Stimulated activated CD8-positive, alpha-beta memory T cell treated with anti-CD3 and anti-CD28 coated beads, Interleukin-15, amount 100 ng/mL, for 24 hours (primary cell): ENCODE results near the gene TBCC.
A peak's percentile ranks its signal among the peaks of the same experiment; 100 is the strongest.

Experiments used
- DNase-seq: peaks from one replicate; pipeline ENCODE4 v3.0.0-alpha.2; 2020; ENCODE audit warnings: low read depth

TBCC gene

GRCh38 chr6:42771741-42772100, 25.8 kb upstream of the TBCC start:
- no peak for DNase-seq

GRCh38 chr6:42769836-42770235, 23.9 kb upstream of the TBCC start:
- DNase-seq: no peak

DNA sequence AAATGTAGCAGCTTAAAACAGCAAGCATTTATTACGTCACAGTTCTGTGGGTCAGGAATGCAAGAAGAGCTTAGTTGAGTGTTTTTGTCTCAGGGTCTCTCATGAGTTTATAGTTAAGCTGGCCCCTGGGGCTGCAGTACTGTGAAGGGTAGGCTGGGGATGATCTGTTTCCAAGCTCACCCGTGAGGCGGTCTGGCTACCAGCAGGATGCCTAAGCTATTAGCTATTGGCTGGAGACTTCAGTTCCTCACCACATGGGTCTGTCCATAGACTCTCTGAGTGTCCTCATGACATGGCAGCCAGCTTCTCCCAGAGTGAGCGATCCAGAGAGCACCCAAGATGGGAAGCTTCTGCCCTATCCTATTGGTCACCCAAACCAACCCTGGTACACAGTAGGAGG, 23.1 kb upstream of the TBCC start:
- DNase-seq: no peak

GRCh38 chr6:42766163-42766670, 20.3 kb upstream of the TBCC start:
- no peak for DNase-seq

DNA sequence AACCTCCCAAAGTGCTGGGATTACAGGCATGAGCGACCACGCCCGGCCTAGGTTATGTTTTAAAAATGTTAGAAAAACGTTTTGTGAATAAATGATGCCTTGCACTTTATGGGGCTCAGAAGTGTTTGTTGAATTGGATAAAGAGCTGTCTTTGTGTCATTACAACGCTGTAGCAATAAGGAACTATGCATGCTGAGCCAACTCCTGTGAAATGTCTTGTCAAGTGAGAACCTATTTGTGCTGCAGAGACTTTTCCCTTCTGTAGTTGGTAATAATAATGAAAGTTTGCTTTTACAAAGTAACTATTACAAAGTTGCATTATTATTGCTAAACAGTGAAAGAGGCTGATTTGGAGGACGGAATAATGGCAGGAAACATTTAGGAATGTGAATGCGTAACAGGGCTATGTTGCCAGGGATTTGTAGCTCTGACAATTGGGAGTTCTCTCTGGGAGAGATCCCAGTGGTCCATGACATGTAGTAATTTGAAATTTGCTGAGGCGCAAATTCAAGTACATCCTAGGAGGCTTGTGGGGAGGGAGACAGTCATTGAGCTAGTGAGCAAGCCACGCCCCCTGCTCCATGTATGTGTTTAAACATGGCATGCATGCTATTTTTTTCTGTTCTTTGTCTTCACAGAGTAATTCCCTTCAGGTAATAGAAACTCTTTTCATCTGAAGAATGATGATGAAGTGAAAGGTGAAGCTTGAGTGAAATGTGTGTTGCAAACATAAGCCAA, 19.2 kb upstream of the TBCC start:
- DNase-seq: no peak

- no peak for DNase-seq
Observed at GRCh38 chr6:42762950-42763349, 17.0 kb upstream of the TBCC start.

GRCh38 chr6:42762426-42762859, 16.5 kb upstream of the TBCC start:
- no peak for DNase-seq

- no peak for DNase-seq
Observed at GRCh38 chr6:42761287-42762067, 15.6 kb upstream of the TBCC start.

- no peak for DNase-seq
Observed at GRCh38 chr6:42758756-42759430, 13.0 kb upstream of the TBCC start.

DNA sequence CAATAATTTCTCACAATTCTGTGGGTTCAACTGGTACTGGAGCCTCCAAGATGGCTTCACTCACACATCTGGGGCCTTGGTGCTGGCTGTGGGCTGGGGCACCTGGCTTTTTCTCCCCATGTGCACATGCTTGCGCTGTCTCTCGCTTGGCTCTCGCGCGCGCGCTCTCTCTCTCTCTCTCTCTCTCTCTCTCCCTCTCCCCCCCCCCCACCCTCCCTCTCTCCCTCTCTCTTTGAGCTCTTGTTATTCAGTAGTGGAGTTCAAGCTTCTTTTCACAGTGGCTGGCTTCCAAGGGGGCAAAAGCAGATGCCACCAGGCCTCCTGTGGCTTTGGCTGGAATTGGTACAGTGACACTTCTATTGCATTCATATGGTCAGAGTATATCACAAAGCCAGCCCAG, 10.8 kb upstream of the TBCC start:
- DNase-seq: no peak

DNA sequence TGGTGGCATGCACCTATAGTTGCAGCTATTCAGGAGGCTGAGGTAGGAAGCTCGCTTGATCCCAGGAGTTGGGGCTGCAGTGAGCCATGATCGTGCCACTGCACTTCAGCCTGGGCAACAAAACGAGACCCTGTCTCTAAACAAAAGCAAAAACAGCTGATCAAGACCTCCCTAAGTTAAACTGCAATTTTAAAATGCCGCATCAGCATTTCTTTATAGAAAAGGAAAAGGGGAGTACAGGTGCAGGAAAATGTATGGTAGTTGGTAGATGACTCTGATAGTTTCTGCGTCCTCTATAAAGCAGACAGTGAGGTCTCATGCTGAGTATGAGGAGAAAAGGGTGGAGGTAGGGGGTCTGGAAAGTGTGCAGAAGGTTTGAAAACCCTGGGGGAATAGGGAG, 8.9 kb upstream of the TBCC start:
- no peak for DNase-seq

- DNase-seq: no peak
Observed at GRCh38 chr6:42751055-42751454, 5.2 kb upstream of the TBCC start.

DNA sequence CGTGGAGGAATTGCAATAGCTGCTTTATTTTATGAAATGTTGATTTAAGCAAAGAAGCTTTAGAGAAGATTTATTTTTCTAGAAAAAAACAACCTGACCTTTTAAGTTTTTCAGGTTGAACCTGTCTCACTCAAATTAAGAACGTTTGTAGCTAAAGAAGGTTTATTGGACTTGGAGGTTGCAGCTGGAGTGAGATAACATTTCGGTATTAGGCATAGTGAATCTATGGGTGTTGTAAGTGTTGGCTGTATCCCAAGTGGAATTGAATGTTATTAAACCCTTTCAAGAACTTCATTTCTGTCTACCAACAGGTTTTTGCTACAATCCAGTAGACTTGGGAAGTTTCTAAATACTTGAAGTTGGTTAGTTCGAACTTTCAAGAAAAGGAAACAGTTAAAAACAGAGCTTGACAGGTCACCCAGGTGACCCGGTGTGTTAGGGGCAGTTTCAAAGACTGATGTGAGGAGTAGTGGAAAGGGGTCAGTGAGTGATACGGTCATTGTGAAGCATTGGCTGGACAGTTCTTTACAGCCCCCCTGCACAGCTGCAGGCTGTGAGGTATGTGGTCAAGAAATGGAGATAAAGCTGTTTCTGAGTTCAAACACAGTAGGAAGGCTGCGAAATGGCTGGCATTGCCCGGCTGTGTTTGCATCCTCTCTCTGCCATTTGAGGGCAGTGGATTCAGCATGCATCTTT, 2.4 kb upstream of the TBCC start:
- no peak for DNase-seq

DNA sequence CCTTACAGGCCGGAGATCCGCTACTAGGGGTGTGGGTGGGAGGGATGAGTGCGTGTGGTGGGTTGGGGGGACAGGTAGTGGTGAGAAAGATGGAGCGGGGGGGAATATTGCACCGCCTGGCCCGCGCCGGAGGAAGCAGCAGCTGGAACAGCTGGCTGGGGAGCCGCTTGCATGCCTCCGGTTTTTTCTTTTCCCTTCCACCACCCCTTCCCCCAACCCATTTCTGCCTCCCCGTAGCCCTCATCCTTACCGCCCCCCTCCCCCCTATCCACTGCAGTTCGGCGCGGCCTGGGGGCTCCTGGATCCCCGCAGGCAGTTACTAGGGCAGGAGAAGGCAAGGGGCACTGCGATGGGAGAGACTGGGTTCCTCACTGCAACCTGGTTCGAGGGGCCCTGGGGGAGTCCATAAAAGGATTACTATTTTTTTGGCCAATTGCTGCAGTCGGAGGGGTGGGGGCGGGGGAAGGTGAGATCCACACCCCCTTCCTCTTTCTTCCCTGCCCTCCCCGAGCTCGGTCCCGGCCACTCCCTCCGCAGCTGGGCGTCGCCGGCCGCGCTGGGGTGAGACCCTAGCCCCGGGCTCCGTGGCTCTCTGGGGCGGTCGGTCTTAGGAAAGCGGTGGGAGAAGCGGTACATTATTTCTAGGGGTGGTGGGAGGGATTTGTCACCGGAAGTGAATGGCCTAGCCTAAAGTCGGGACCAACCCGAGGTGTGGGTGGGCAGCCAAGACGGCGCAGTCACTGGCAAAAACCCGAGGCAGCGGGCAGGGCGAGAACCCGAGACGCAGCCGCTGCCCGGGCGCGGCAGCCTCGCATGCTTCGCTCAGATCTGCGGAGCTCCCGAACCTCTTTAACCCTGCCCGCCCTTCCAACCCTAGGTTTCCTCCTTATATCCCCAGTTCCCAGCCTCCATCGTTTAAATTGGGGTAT, 824 bp upstream of the TBCC start:
- peak; percentile 50 for DNase-seq

GRCh38 chr6:42745083-42745639, 742 bp downstream of the TBCC start:
- no peak for DNase-seq

DNA sequence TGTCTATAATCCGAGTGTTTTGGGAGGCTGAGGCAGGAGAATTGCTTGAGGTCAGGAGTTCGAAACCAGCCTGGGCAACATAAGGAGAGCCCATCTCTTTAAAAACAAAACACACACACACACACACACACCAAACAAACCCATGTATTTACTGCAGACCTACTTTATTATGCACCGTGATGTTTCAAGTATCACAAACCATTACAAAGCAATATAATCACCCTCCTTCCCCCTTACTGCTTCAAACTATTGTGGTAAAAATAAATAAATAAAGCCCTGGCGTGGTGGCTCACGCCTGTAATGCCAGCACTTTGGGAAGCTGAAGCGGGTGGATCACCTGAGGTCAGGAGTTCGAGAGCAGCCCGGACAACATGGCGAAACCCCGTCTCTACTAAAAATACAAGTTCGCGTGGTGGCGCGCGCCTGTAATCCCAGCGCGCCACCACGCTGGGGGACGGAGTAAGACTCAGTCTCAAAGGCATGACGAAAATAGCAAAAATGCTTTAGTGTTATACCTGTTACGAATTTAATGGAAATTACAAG, 1.5 kb downstream of the TBCC start:
- DNase-seq: no peak

DNA sequence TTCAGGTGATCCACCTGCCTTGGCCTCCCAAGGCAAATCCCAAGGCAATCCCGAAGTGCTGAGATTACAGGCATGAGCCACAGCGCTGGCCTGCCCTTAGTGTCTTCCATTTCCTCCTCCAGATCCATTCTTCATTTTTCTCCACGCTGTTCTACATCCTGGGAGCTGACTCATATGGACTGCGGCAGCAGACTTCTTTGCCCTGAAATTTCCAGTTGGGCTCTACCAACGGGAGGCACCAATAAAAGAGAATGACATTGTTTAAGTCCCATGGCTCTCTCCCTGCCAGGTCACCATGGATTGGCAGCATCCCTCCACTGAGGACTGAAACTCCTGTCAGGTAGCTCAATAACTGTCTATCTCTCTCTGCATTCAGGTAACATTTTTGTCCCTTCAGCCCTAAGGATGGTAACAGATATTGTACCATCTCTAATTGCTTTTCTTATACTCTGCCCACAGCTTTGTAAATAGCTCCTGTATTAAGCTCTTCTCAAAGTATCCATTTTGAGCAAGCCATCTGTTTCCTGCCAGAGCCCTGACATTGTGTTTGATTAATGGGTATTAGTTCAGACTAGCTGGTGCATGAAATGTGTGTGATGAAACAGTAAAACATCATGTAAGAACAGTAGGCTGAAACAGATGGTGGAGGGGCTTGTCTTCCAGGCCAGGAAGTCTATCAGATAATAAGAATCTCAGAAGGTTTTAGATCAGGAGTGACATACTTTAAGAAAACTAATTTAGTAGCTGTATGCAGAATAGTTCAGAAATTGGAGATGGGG, 3.6 kb downstream of the TBCC start:
- DNase-seq: no peak

DNA sequence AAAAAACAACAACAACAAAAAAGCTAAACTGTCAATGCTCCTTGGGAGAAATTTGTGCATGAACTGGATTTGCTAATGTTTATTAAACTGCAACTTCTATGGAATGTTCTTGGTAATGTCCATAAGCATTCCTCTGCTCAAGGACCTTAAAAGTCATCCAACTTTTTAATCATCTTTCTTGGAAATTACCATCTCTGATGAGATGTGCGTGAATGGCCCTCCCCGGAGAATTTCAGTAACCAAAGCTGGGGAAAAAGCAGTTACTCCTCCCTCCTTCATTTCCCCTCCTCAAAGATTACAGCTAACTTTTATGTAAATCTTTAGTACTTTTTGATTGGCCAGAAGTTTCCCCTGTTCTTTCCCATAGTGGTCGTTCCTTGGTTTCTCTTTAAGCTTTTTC, 5.2 kb downstream of the TBCC start:
- DNase-seq: no peak

- no peak for DNase-seq
Observed at GRCh38 chr6:42735976-42736375, 9.9 kb downstream of the TBCC start.
